ENCODE measurements around the gene GPC1. TPM values are rescaled to one million over a fixed set of nuclear protein-coding genes. Genes with fewer than 3 reads are reported as not detected.

Gene GPC1
- total and polyA plus RNA-seq, 2 donors (not counting 1 experiment from before 2014, with no cell fraction given), result 1.2 to 3.3 TPM

- Mint-ChIP-seq H3K4me3 (no peak overlapping the region), H3K9me3 (ENCODE audit: insufficient read depth) (peaks cover 7% of the 10 kb centered on the region), H3K27me3 (no peaks in the 10 kb centered on the region), H3K27ac (no peak overlapping the region), H3K4me1 (no peaks in the 10 kb centered on the region)
- TF ChIP-seq EZH2 (IDR thresholded peaks at IDR 0.05; ENCODE audit: borderline replicate concordance, insufficient read depth, low read depth, low read length, poor library complexity, severe bottlenecking) (no peak), CTCF (IDR thresholded peaks at IDR 0.05) (no peak)
- no peaks in the 10 kb centered on the region for H4K20me1 ChIP-seq (ENCODE audit: control insufficient read depth, insufficient read depth, low read length, poor library complexity, severe bottlenecking)
- H3K9me3 ChIP-seq (ENCODE audit: control extremely low read depth in 1 of 3, control insufficient read depth in 2 of 3, insufficient read depth in 1 of 3, low read length in 2 of 3), result peaks cover under 1 to 32% (median 19%) of the 10 kb centered on the region in 3 donors
- no peak overlapping the region for H3K4me2 ChIP-seq (replicated peaks; ENCODE audit: low read depth, low read length, poor library complexity, severe bottlenecking)
- no peaks in the 10 kb centered on the region for H3K27me3 ChIP-seq (replicated peaks in 1 of 4; ENCODE audit: control extremely low read depth in 1 of 4, control insufficient read depth in 3 of 4, insufficient read depth in 4 of 4, low read length in 3 of 4)
- no peak overlapping the region for H2AFZ ChIP-seq (ENCODE audit: insufficient read depth, low read depth, low read length, poor library complexity, severe bottlenecking)
- ChIA-PET CTCF (no interaction called here), POLR2A (no interaction called here)
- no peak for ATAC-seq (ENCODE audit: low read depth)
- WGBS (ENCODE audit: insufficient coverage), result 97% methylated on average over 21 of the region's 21 CpGs
- H3K79me2 ChIP-seq (ENCODE audit: control insufficient read depth, insufficient read depth, low read length), result no peaks in the 10 kb centered on the region
- DNase-seq, result no peak
- intact Hi-C loops (cut with micrococcal nuclease), result no loop called here
- H3K4me1 ChIP-seq (ENCODE audit: control insufficient read depth in 2 of 2, insufficient read depth in 2 of 2, low read length in 2 of 2), result no peaks in the 10 kb centered on the region
- H3K9ac ChIP-seq (ENCODE audit: low read length), result no peak overlapping the region
- no peaks in the 10 kb centered on the region for H3K36me3 ChIP-seq (replicated peaks in 1 of 2; ENCODE audit: control extremely low read depth in 1 of 2, control insufficient read depth in 1 of 2, extremely low read depth in 1 of 2, insufficient read depth in 2 of 2, low read length in 1 of 2)
- no peak overlapping the region for H3K4me3 ChIP-seq (ENCODE audit: control extremely low read depth in 1 of 5, extremely low read depth in 1 of 5, insufficient read depth in 1 of 5, low read depth in 2 of 5, low read length in 4 of 5)
- H3K27ac ChIP-seq (ENCODE audit: low read length in 2 of 2), result no peak overlapping the region
Measured at GRCh38 chr2:240478346-240479110, 43.1 kb downstream of the GPC1 start.

GRCh38 chr2:240479111-240479501 lies 43.6 kb downstream of the GPC1 start:
- no peak for TF ChIP-seq EZH2 (IDR thresholded peaks at IDR 0.05; ENCODE audit: borderline replicate concordance, insufficient read depth, low read depth, low read length, poor library complexity, severe bottlenecking)
- no peak for TF ChIP-seq CTCF (IDR thresholded peaks at IDR 0.05)

More at GRCh38 chr2:240479111-240479501, 43.6 kb downstream of the GPC1 start:
- Mint-ChIP-seq H3K27me3 (no peaks in the 10 kb centered on the region), H3K27ac (no peak overlapping the region), H3K4me3 (no peak overlapping the region), H3K4me1 (no peaks in the 10 kb centered on the region), H3K9me3 (ENCODE audit: insufficient read depth) (peaks cover 4% of the 10 kb centered on the region)
- WGBS (ENCODE audit: insufficient coverage), result 94% methylated on average over 12 of the region's 12 CpGs
- Histone ChIP-seq H3K9ac (ENCODE audit: low read length) (no peak overlapping the region), H3K27ac (ENCODE audit: low read length in 2 of 2) (no peak overlapping the region), H3K4me1 (ENCODE audit: control insufficient read depth in 2 of 2, insufficient read depth in 2 of 2, low read length in 2 of 2) (no peaks in the 10 kb centered on the region), H3K4me3 (ENCODE audit: control extremely low read depth in 1 of 5, extremely low read depth in 1 of 5, insufficient read depth in 1 of 5, low read depth in 2 of 5, low read length in 4 of 5) (no peak overlapping the region), H3K27me3 (replicated peaks in 1 of 4; ENCODE audit: control extremely low read depth in 1 of 4, control insufficient read depth in 3 of 4, insufficient read depth in 4 of 4, low read length in 3 of 4) (no peaks in the 10 kb centered on the region), H3K4me2 (replicated peaks; ENCODE audit: low read depth, low read length, poor library complexity, severe bottlenecking) (no peak overlapping the region), H3K9me3 (ENCODE audit: control extremely low read depth in 1 of 3, control insufficient read depth in 2 of 3, insufficient read depth in 1 of 3, low read length in 2 of 3) (peaks cover 0 to 28% (median 15%) of the 10 kb centered on the region in 3 donors), H4K20me1 (ENCODE audit: control insufficient read depth, insufficient read depth, low read length, poor library complexity, severe bottlenecking) (no peaks in the 10 kb centered on the region), H2AFZ (ENCODE audit: insufficient read depth, low read depth, low read length, poor library complexity, severe bottlenecking) (no peak overlapping the region), H3K36me3 (replicated peaks in 1 of 2; ENCODE audit: control extremely low read depth in 1 of 2, control insufficient read depth in 1 of 2, extremely low read depth in 1 of 2, insufficient read depth in 2 of 2, low read length in 1 of 2) (no peaks in the 10 kb centered on the region), H3K79me2 (ENCODE audit: control insufficient read depth, insufficient read depth, low read length) (no peaks in the 10 kb centered on the region)
- ChIA-PET POLR2A (no interaction called here), CTCF (no interaction called here)
- intact Hi-C loops (cut with micrococcal nuclease), result no loop called here
- DNase-seq (no peak), ATAC-seq (ENCODE audit: low read depth) (no peak)
